ENCODE measurements around the gene PAX5.
A peak's percentile ranks its signal among the peaks of the same experiment; 100 is the strongest.

Gene PAX5

GRCh38 chr9:36867241-36867640 is 166.8 kb downstream of the PAX5 start:
- peaks cover 6% of the 10 kb centered on the region; the same call in 1 of the 2 replicates for H3K4me1 ChIP-seq (ENCODE audit: insufficient read depth, low read length)
- no peak overlapping the region for H3K27ac ChIP-seq (ENCODE audit: low read length)
- no peaks in the 10 kb centered on the region for H3K9me3 ChIP-seq (ENCODE audit: insufficient read depth, low read depth, low read length)
- no peaks in the 10 kb centered on the region for H3K36me3 ChIP-seq (ENCODE audit: insufficient read depth, low read depth, low read length)
- no peak overlapping the region for H3K9ac ChIP-seq (ENCODE audit: low read depth, low read length)
- H3K4me3 ChIP-seq (ENCODE audit: low read length) = no peak overlapping the region
- H3K27me3 ChIP-seq (ENCODE audit: insufficient read depth, low read length) = peaks cover 62% of the 10 kb centered on the region

GRCh38 chr9:36866840-36867239 is 167.2 kb downstream of the PAX5 start:
- Histone ChIP-seq H3K27me3 (ENCODE audit: insufficient read depth, low read length) (peaks cover 64% of the 10 kb centered on the region), H3K36me3 (ENCODE audit: insufficient read depth, low read depth, low read length) (no peaks in the 10 kb centered on the region), H3K27ac (ENCODE audit: low read length) (no peak overlapping the region), H3K9me3 (ENCODE audit: insufficient read depth, low read depth, low read length) (no peaks in the 10 kb centered on the region), H3K9ac (ENCODE audit: low read depth, low read length) (no peak overlapping the region), H3K4me3 (ENCODE audit: low read length) (no peak overlapping the region), H3K4me1 (ENCODE audit: insufficient read depth, low read length) (peaks cover 6% of the 10 kb centered on the region; the same call in 1 of the 2 replicates)

GRCh38 chr9:36865731-36866635 is 168.1 kb downstream of the PAX5 start:
- Histone ChIP-seq H3K4me1 (ENCODE audit: insufficient read depth, low read length) (peaks cover 6% of the 10 kb centered on the region; the same call in 1 of the 2 replicates), H3K36me3 (ENCODE audit: insufficient read depth, low read depth, low read length) (no peaks in the 10 kb centered on the region), H3K27ac (ENCODE audit: low read length) (no peak overlapping the region)

GRCh38 chr9:36864491-36865410 is 169.3 kb downstream of the PAX5 start:
- H3K36me3 ChIP-seq (ENCODE audit: insufficient read depth, low read depth, low read length) = no peaks in the 10 kb centered on the region
- peaks cover 6% of the 10 kb centered on the region; the same call in 1 of the 2 replicates for H3K4me1 ChIP-seq (ENCODE audit: insufficient read depth, low read length)
- peak overlapping the region; percentile 39; the same call in 1 of the 2 replicates for H3K4me3 ChIP-seq (ENCODE audit: low read length)
- peaks cover 72% of the 10 kb centered on the region for H3K27me3 ChIP-seq (ENCODE audit: insufficient read depth, low read length)
- no peak overlapping the region for H3K9ac ChIP-seq (ENCODE audit: low read depth, low read length)
- no peak overlapping the region for H3K27ac ChIP-seq (ENCODE audit: low read length)
- H3K9me3 ChIP-seq (ENCODE audit: insufficient read depth, low read depth, low read length) = no peaks in the 10 kb centered on the region

More at GRCh38 chr9:36865731-36866635, 168.1 kb downstream of the PAX5 start:
- Histone ChIP-seq H3K27me3 (ENCODE audit: insufficient read depth, low read length) (peaks cover 72% of the 10 kb centered on the region), H3K9ac (ENCODE audit: low read depth, low read length) (no peak overlapping the region), H3K9me3 (ENCODE audit: insufficient read depth, low read depth, low read length) (no peaks in the 10 kb centered on the region), H3K4me3 (ENCODE audit: low read length) (no peak overlapping the region)

DNA sequence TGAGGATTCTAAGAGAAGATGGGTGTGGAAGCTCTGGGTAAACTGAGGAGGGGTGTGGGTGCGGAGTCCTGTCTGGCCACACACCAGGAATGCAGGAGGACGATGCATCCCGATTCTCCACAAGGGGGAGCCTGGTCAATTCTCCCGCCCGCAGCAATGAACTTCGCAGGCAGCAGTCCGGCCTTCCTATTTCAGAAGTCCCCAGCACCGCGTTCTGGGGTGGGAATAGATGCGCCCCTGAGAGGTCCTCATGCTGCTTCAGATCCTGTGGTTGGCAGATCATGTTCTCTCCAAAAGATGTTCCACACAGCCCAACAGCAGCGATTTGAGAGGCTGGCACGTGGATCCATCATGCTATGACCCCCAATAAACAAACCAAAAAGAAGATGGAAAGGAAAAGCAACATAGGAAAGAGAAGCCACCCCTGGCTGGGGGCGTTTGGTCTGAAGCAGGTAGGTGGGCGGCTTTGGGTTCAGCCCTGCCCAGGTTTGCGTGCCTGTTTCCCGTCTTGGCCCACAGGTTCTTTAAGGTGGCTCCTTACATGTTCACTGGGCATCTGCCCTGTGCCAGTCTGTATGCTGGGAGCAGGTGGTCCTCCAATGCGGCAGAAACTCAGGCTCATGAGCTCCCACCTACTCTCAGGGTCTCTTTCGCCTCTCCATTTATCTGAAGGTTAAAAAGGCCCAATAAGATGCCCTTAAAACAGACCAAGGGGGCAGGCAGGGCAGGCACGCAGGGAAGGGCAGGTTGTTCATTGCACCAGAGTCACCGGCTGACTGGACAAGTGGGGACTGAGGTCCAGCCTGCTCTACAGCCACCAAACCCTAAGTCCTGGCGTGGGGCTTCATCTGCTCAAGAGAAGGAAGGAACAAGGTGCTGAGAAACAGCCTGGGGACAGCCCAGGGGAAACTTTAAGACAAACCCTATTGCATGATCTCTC is 171.6 kb downstream of the PAX5 start:
- peaks cover 60% of the 10 kb centered on the region for H3K27me3 ChIP-seq (ENCODE audit: insufficient read depth, low read length)
- no peak overlapping the region for H3K9ac ChIP-seq (ENCODE audit: low read depth, low read length)
- H3K4me1 ChIP-seq (ENCODE audit: insufficient read depth, low read length) = peaks cover 6% of the 10 kb centered on the region; the same call in 1 of the 2 replicates
- H3K9me3 ChIP-seq (ENCODE audit: insufficient read depth, low read depth, low read length) = no peaks in the 10 kb centered on the region
- H3K4me3 ChIP-seq (ENCODE audit: low read length) = no peak overlapping the region
- no peak overlapping the region for H3K27ac ChIP-seq (ENCODE audit: low read length)
- no peaks in the 10 kb centered on the region for H3K36me3 ChIP-seq (ENCODE audit: insufficient read depth, low read depth, low read length)

DNA sequence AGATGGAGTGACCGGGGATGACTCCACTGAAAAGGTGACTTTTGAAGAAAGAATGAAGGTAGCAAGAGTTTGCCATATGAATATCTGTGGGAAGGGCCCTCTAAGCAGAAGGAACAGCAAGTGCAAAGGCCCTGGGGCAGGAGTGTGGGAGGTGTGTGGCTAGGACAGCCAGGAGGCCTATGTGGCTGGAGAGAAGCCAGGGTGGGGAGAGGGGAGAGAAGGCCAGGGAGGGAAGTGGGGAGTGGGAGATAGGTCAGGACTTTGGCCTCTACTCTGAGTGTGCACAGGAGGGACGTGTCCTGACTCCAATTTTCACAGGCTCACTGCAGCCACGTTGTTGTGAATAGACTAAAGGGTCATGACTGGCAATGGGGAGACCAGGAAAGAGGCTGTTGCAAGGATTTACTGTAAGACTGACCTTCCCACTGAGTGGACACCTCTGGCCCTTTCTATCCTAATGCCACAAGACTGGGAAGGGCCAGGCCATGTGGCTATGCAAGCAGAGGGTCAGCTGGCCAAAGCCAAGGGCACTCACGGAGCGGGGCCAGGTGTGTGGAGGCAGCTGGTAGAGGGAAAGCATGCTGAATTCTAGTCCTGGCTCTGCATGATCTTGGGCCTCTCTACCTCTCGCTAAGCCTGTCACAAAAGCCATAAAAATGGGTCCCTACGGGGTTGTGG is 172.4 kb downstream of the PAX5 start:
- H3K27me3 ChIP-seq (ENCODE audit: insufficient read depth, low read length) = peaks cover 54% of the 10 kb centered on the region
- no peaks in the 10 kb centered on the region for H3K9me3 ChIP-seq (ENCODE audit: insufficient read depth, low read depth, low read length)
- peaks cover 6% of the 10 kb centered on the region; the same call in 1 of the 2 replicates for H3K4me1 ChIP-seq (ENCODE audit: insufficient read depth, low read length)
- H3K36me3 ChIP-seq (ENCODE audit: insufficient read depth, low read depth, low read length) = no peaks in the 10 kb centered on the region
- no peak overlapping the region for H3K4me3 ChIP-seq (ENCODE audit: low read length)
- H3K27ac ChIP-seq (ENCODE audit: low read length) = no peak overlapping the region
- H3K9ac ChIP-seq (ENCODE audit: low read depth, low read length) = no peak overlapping the region

DNA sequence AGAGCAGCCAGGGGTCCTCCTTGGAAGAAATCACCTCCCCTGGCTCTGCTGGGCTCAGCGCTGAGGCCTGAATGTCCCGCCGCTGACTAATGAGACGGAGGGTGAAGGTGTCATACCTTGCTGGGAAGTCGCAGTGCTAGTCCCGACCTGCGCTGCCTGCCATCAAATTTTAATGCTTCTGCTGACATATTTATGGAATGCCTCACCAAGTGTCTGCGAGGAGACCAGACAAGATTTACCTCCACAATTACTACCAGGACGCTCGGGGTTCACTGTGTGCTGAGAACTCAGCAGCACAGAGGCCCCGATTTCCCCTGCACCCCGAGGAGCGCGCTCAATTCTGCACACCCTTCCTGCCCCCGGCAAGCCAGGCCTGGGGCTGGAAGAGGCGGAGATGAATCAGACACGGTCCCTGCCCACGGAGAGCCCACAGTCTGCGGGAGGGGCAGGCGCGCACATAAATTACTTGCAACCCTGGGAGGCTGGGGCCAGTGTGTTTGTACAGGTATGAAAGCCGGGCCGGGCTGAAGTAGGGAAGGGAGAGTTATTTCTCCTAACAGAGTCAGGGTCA is 175.2 kb downstream of the PAX5 start:
- H3K9ac ChIP-seq (ENCODE audit: low read depth, low read length) = no peak overlapping the region
- H3K27ac ChIP-seq (ENCODE audit: low read length) = no peak overlapping the region
- no peaks in the 10 kb centered on the region for H3K9me3 ChIP-seq (ENCODE audit: insufficient read depth, low read depth, low read length)
- peaks cover 27% of the 10 kb centered on the region for H3K27me3 ChIP-seq (ENCODE audit: insufficient read depth, low read length)
- no peak overlapping the region for H3K4me3 ChIP-seq (ENCODE audit: low read length)
- no peaks in the 10 kb centered on the region for H3K36me3 ChIP-seq (ENCODE audit: insufficient read depth, low read depth, low read length)
- H3K4me1 ChIP-seq (ENCODE audit: insufficient read depth, low read length) = peaks cover 1% of the 10 kb centered on the region; the same call in 1 of the 2 replicates

DNA sequence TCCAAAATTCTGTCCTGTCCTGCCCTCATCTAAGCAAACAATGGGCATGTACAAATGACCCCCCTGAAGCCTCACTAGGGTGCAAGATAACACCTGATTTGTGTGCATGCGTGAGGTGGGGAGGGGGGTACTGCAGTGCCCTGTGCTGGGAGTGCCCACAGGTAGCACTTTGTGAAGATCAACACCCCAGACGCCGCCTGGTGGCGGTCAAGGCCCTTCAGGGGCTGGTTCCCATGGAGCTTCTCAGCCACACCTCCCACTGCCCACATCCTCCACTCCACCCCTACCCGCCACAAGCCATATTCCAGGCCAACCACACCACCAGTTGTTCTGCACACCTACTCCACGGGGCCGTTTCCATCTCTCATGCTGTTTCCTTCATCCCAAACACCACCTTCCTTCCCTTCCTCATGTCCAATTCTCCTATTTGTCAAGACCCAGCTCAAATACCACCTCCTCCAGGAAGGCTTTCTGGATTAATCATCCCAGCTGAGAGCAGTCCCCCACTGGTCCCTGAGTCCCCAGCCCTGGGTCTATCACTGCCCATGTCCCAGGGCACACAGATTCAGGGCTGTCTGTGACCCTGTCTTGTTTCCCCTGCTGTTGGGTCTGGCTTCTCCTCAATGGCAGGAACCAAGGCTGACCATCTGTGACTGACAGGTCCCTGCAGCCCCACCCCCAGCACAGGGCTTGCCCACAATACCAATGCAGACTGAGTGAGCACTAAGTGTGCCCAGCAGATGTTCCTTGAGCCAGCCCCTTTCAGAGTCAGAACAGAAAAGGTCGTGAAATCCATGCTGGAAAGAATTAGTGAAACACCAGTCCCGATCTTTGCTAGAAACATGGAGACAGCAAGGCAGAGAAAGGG is 178.4 kb downstream of the PAX5 start:
- Histone ChIP-seq H3K27me3 (ENCODE audit: insufficient read depth, low read length) (no peaks in the 10 kb centered on the region; the same call in 1 of the 2 replicates), H3K4me3 (ENCODE audit: low read length) (no peak overlapping the region), H3K27ac (ENCODE audit: low read length) (no peak overlapping the region), H3K36me3 (ENCODE audit: insufficient read depth, low read depth, low read length) (no peaks in the 10 kb centered on the region), H3K9me3 (ENCODE audit: insufficient read depth, low read depth, low read length) (no peaks in the 10 kb centered on the region), H3K9ac (ENCODE audit: low read depth, low read length) (no peak overlapping the region), H3K4me1 (ENCODE audit: insufficient read depth, low read length) (peaks cover 5% of the 10 kb centered on the region; the same call in 1 of the 2 replicates)

DNA sequence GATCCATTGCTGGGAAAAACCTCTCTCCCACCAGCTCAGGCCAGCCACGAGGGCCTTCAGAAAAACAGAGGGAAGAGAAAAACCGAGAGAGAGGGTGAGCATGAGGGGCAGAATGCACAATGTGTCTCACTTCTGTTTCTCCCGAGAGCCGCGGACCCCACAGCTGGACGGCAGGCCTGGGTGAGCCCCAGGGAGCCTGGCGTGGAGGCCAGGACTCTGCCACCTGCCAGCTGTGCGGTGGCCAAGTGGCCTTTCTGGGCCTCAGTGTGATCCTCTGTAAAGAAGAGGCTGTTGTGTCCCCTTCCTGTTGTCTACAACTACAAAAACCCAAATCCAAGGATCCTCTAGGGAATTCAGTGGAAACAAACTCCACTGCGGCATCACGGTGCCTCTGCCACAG is 179.3 kb downstream of the PAX5 start:
- Histone ChIP-seq H3K27me3 (ENCODE audit: insufficient read depth, low read length) (no peaks in the 10 kb centered on the region; the same call in 1 of the 2 replicates), H3K4me1 (ENCODE audit: insufficient read depth, low read length) (peaks cover 5% of the 10 kb centered on the region; the same call in 1 of the 2 replicates), H3K36me3 (ENCODE audit: insufficient read depth, low read depth, low read length) (no peaks in the 10 kb centered on the region), H3K9me3 (ENCODE audit: insufficient read depth, low read depth, low read length) (no peaks in the 10 kb centered on the region), H3K9ac (ENCODE audit: low read depth, low read length) (no peak overlapping the region), H3K4me3 (ENCODE audit: low read length) (no peak overlapping the region), H3K27ac (ENCODE audit: low read length) (no peak overlapping the region)
